Panc1 (cell line): ENCODE data around the gene TLE1. TPM values are rescaled to one million over a fixed set of nuclear protein-coding genes. Genes with fewer than 3 reads are reported as not detected.

ENCODE experiments used
- ATAC-seq: fragments of 200-7000 bp; cut with Tn5 transposase; 2 replicates; pipeline ENCODE4 v1.9.1; 2020; ENCODE audit warnings: mild to moderate bottlenecking, moderate library complexity
- BruUV-seq: library from RNA; stranded (reverse); fragments of 400-500 nt; replicated peaks from 2 replicates; lab custom pipeline; 2021; lab: Mats Ljungman, UMichigan
- CTCF ChIA-PET: fragments of 300-600 bp; sonication (Branson Sonifier 250); formaldehyde crosslinking; loops from one replicate; lab custom pipeline; 2022; ENCODE audit warnings: antibody characterized with exemption; lab: Charles Lee
- POLR2A ChIA-PET: fragments of 300-600 bp; sonication (Branson Sonifier 250); formaldehyde crosslinking; loops from one replicate; lab custom pipeline; 2022; ENCODE audit warnings: antibody characterized with exemption; lab: Charles Lee
- DNase-seq: peaks from one replicate; pipeline ENCODE4 v3.0.0-alpha.2; 2010; ENCODE audit warnings: low read depth, low spot score
- H3K27ac ChIP-seq: 2 replicates; pipeline ENCODE4 v1.5.1; 2011; ENCODE audit warnings: mild to moderate bottlenecking, low read length, inconsistent platforms
- H3K27me3 ChIP-seq: fragments of 200-500 bp; sonication (Bioruptor generic); 2 replicates; pipeline ENCODE4 v1.6.0; 2014; ENCODE audit warnings: low read length, inconsistent platforms; ENCODE audit not compliant: control insufficient read depth, insufficient read depth
- H3K36me3 ChIP-seq: fragments of 200-500 bp; sonication (Bioruptor generic); 2 replicates; pipeline ENCODE4 v1.5.1; 2014; ENCODE audit warnings: inconsistent platforms, mild to moderate bottlenecking, low read length, moderate library complexity; ENCODE audit not compliant: control insufficient read depth, insufficient read depth
- H3K4me1 ChIP-seq: 2 replicates; pipeline ENCODE4 v1.5.1; 2011; ENCODE audit warnings: inconsistent platforms, mild to moderate bottlenecking, low read length, moderate library complexity; ENCODE audit not compliant: control insufficient read depth, insufficient read depth
- H3K4me3 ChIP-seq, 2 experiments: 2 replicates each; pipeline ENCODE4 v1.5.1; 2011 to 2012; ENCODE audit warnings: low read depth in 2 of 2, low read length in 2 of 2, mild to moderate bottlenecking in 2 of 2, inconsistent platforms in 1 of 2, moderate library complexity in 1 of 2
- H3K9me3 ChIP-seq: fragments of 200-500 bp; sonication (Bioruptor generic); 2 replicates; pipeline ENCODE4 v1.5.1; 2014; ENCODE audit warnings: low read depth, mild to moderate bottlenecking, inconsistent platforms, low read length, moderate library complexity; ENCODE audit not compliant: control insufficient read depth, insufficient read depth
- CTCF ChIP-seq: fragments of 450-650 bp; IDR thresholded peaks from 2 replicates; pipeline ENCODE4 v1.5.1; 2017; ENCODE audit warnings: mild to moderate bottlenecking
- POLR2AphosphoS5 ChIP-seq: IDR thresholded peaks from 2 replicates; pipeline ENCODE4 v1.6.1; 2012; ENCODE audit warnings: mild to moderate bottlenecking, low read depth, low read length, moderate library complexity
- REST ChIP-seq, 2 experiments: IDR thresholded peaks; 2 replicates each; pipeline ENCODE4 v1.6.1; 2011 to 2012; ENCODE audit warnings: low read depth in 2 of 2, control low read depth in 1 of 2, low read length in 1 of 2, mild to moderate bottlenecking in 1 of 2, moderate library complexity in 1 of 2; ENCODE audit not compliant: insufficient read depth in 1 of 2
- SIN3A ChIP-seq: IDR thresholded peaks from 2 replicates; pipeline ENCODE4 v1.6.1; 2012; ENCODE audit warnings: low read depth, mild to moderate bottlenecking, low read length, moderate library complexity, borderline replicate concordance; ENCODE audit not compliant: insufficient read depth
- TCF7L2 ChIP-seq: IDR thresholded peaks from 2 replicates; pipeline ENCODE4 v1.6.1; 2011; ENCODE audit warnings: mild to moderate bottlenecking, low read depth, low read length, inconsistent platforms
- in situ Hi-C: cut with HindIII; loops from 2 replicates; pipeline ENCODE4 v1.10.0; 2016; ENCODE audit warnings: low sequenced_read_pairs, low pct_unique_long_range_greater_than_20kb
- intact Hi-C: fragments of 100-400 bp; cut with micrococcal nuclease; formaldehyde crosslinking; loops from one replicate; pipeline ENCODE4 v1.10.0; 2022; ENCODE audit not compliant: unreplicated experiment
- total RNA-seq: library from RNA; stranded (reverse); gene quantifications from one replicate; pipeline ENCODE4 v1.2.1, GENCODE V29; 2021; ENCODE audit not compliant: unreplicated experiment

The TLE1 gene
- total RNA-seq, 1 experiment from 2014 or later = 12.9 TPM

DNA sequence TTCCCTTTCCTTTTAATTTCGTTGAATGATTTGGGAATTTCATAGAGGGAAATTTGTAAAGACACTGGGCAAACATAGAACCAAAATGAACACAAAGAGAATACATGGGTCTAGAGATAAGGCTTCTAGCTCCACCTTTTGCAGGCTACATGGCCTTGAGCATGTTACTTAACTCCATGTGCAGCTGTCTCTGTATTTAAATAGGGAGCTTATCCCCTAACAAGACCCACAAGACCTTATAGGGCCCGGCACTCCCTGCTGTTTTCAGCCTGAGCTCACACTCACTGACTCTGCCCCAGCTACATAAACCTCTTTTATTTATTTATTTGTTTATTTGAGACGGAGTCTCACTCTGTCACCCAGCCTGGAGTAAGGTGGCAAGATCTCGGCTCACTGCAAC, 30.6 kb upstream of the TLE1 start:
- no peaks in the 10 kb centered on the region for H3K4me1 ChIP-seq
- no TSS peak for BruUV-seq
- no peaks in the 10 kb centered on the region for H3K36me3 ChIP-seq
- no peaks in the 10 kb centered on the region for H3K27me3 ChIP-seq
- in situ Hi-C loops = no loop called here
- ChIA-PET CTCF (interaction anchor here (0.6 kb wide), 1 partner anchor 8 kb away, joined by 4 read pairs; no protein-coding TSS in a partner anchor), POLR2A (no interaction called here)
- H3K4me3 ChIP-seq = no peak overlapping the region
- TF ChIP-seq TCF7L2 (no peak), SIN3A (no peak), CTCF (no peak), POLR2AphosphoS5 (no peak), REST (IDR thresholded peaks at IDR 0.05; ENCODE audit: insufficient read depth in 1 of 2, low read depth in 2 of 2, low read length in 1 of 2) (no peak)
- DNase-seq (no peak), ATAC-seq (no peak)
- intact Hi-C loops = no loop called here
- H3K27ac ChIP-seq = no peak overlapping the region
- H3K9me3 ChIP-seq = no peaks in the 10 kb centered on the region

GRCh38 chr9:81718244-81718643, 28.9 kb upstream of the TLE1 start:
- Histone ChIP-seq H3K27ac (no peak overlapping the region), H3K4me3 (no peak overlapping the region), H3K9me3 (no peaks in the 10 kb centered on the region), H3K4me1 (no peaks in the 10 kb centered on the region), H3K36me3 (no peaks in the 10 kb centered on the region), H3K27me3 (no peaks in the 10 kb centered on the region)
- ChIA-PET POLR2A (no interaction called here), CTCF (no interaction called here)
- no peak for ATAC-seq
- no peak for DNase-seq
- no TSS peak for BruUV-seq
- TF ChIP-seq TCF7L2 (no peak), REST (IDR thresholded peaks at IDR 0.05; ENCODE audit: insufficient read depth in 1 of 2, low read depth in 2 of 2, low read length in 1 of 2) (no peak), POLR2AphosphoS5 (no peak), CTCF (no peak), SIN3A (no peak)
- intact Hi-C loops = no loop called here
- in situ Hi-C loops = no loop called here
